ENCODE results near the gene ANAPC16. TPM values are rescaled to one million over a fixed set of nuclear protein-coding genes. Genes with fewer than 3 reads are reported as not detected.

The ANAPC16 gene
- polyA plus RNA-seq, 1 donor from 2014 or later = 426 TPM

Other genes with a start within 250 kb of the ANAPC16 start
- gene SPOCK2, start 127.5 kb upstream of the ANAPC16 start, polyA plus RNA-seq = 65.5 TPM
- gene ASCC1, start 264 bp downstream of the ANAPC16 start, polyA plus RNA-seq = 24.8 TPM
- gene DDIT4, start 57.9 kb downstream of the ANAPC16 start, polyA plus RNA-seq = 79.9 TPM
- gene DNAJB12, start 138.9 kb downstream of the ANAPC16 start, polyA plus RNA-seq = 27.6 TPM